Activated CD8-positive, alpha-beta T cell treated with anti-CD3 and anti-CD28 coated beads for 36 hours (primary cell): ENCODE measurements around the gene GLRX3. TPM values are rescaled to one million over a fixed set of nuclear protein-coding genes. Genes with fewer than 3 reads are reported as not detected.
"Not testable (repeated sequence)": the region's sequence is repeated elsewhere in the genome, so short reads cannot be mapped to it uniquely, and the experiment has no call there.

Source experiments
- ATAC-seq: fragments of 200-7000 bp; cut with Tn5 transposase; one replicate; pipeline ENCODE4 v1.10.0; 2021; ENCODE audit warnings: mild to moderate bottlenecking, moderate library complexity
- CTCF ChIA-PET: fragments of 350-600 bp; sonication (Branson Sonifier 250); formaldehyde crosslinking; loops from one replicate; lab custom pipeline; 2021; ENCODE audit warnings: antibody characterized with exemption; lab: Charles Lee
- POLR2A ChIA-PET: fragments of 350-600 bp; sonication (Branson Sonifier 250); formaldehyde crosslinking; loops from one replicate; lab custom pipeline; 2021; ENCODE audit warnings: antibody characterized with exemption; lab: Charles Lee
- DNase-seq: peaks from one replicate; pipeline ENCODE4 v3.0.0-alpha.2; 2020
- H3K27ac Mint-ChIP-seq: one replicate; pipeline ENCODE4 v1.8.0; 2021; ENCODE audit warnings: mild to moderate bottlenecking, mixed read lengths
- H3K27me3 Mint-ChIP-seq: one replicate; pipeline ENCODE4 v1.8.0; 2021; ENCODE audit warnings: mixed read lengths
- H3K36me3 Mint-ChIP-seq: one replicate; pipeline ENCODE4 v1.8.0; 2021; ENCODE audit warnings: low read depth, mixed read lengths
- H3K4me1 Mint-ChIP-seq: one replicate; pipeline ENCODE4 v1.8.0; 2021; ENCODE audit warnings: low read depth, mixed read lengths
- H3K4me3 Mint-ChIP-seq: one replicate; pipeline ENCODE4 v1.8.0; 2021; ENCODE audit warnings: mild to moderate bottlenecking, moderate library complexity, mixed read lengths
- H3K9me3 Mint-ChIP-seq: one replicate; pipeline ENCODE4 v1.8.0; 2021; ENCODE audit warnings: mixed read lengths
- CTCF ChIP-seq: fragments of 200-600 bp; IDR thresholded peaks from one replicate; pipeline ENCODE4 v1.8.0; 2022; ENCODE audit warnings: antibody characterized with exemption, mild to moderate bottlenecking
- intact Hi-C: fragments of 100-400 bp; cut with micrococcal nuclease; formaldehyde crosslinking; loops from one replicate; pipeline ENCODE4 v1.10.0; 2022
- total RNA-seq, 2 experiments: library from RNA; stranded (reverse); gene quantifications; one replicate each; pipeline ENCODE4 v1.2.3, GENCODE V29; 2021

Gene GLRX3
- total RNA-seq, 2 experiments from 2014 or later = 109 to 121 TPM

- POLR2A ChIA-PET = no interaction called here
- Mint-ChIP-seq H3K4me1 (no peaks in the 10 kb centered on the region), H3K27me3 (no peaks in the 10 kb centered on the region), H3K4me3 (no peak overlapping the region), H3K36me3 (no peaks in the 10 kb centered on the region), H3K27ac (no peak overlapping the region), H3K9me3 (no peaks in the 10 kb centered on the region)
- TF ChIP-seq CTCF = no peak
- intact Hi-C loops = no loop called here
- no peak for DNase-seq
- ATAC-seq = no peak
- CTCF ChIA-PET = no interaction called here
Observed at GRCh38 chr10:130201043-130201380, 64.8 kb downstream of the GLRX3 start.

- H3K9me3 Mint-ChIP-seq, CTCF ChIA-PET, DNase-seq, H3K4me1 Mint-ChIP-seq, ATAC-seq, intact Hi-C loops, H3K27ac Mint-ChIP-seq, H3K4me3 Mint-ChIP-seq, H3K27me3 Mint-ChIP-seq, H3K36me3 Mint-ChIP-seq: not testable (repeated sequence)
- POLR2A ChIA-PET = interaction anchor here (0.7 kb wide), 1 partner anchor 1857 kb away, joined by 4 read pairs; no protein-coding TSS in a partner anchor
Observed at GRCh38 chr10:130202150-130202549, 66.0 kb downstream of the GLRX3 start.

- ChIA-PET POLR2A (interaction anchor here (0.7 kb wide), 1 partner anchor 1858 kb away, joined by 4 read pairs; no protein-coding TSS in a partner anchor), CTCF (no interaction called here)
- Mint-ChIP-seq H3K27ac (no peak overlapping the region), H3K4me3 (no peak overlapping the region), H3K4me1 (no peaks in the 10 kb centered on the region), H3K27me3 (no peaks in the 10 kb centered on the region), H3K9me3 (no peaks in the 10 kb centered on the region), H3K36me3 (no peaks in the 10 kb centered on the region)
- DNase-seq = no peak
- ATAC-seq = no peak
- no peak for TF ChIP-seq CTCF
- intact Hi-C loops = no loop called here
Observed at GRCh38 chr10:130202984-130203621, 66.9 kb downstream of the GLRX3 start.

- no peak for DNase-seq
- TF ChIP-seq CTCF = no peak
- CTCF ChIA-PET = no interaction called here
- ATAC-seq = no peak
- intact Hi-C loops = no loop called here
- POLR2A ChIA-PET = no interaction called here
- Mint-ChIP-seq H3K4me1 (no peaks in the 10 kb centered on the region), H3K27ac (no peak overlapping the region), H3K9me3 (no peaks in the 10 kb centered on the region), H3K4me3 (no peak overlapping the region), H3K36me3 (no peaks in the 10 kb centered on the region), H3K27me3 (no peaks in the 10 kb centered on the region)
Observed at GRCh38 chr10:130203626-130204025, 67.4 kb downstream of the GLRX3 start.

- no peak for DNase-seq
- no peak for ATAC-seq
- Mint-ChIP-seq H3K4me3 (no peak overlapping the region), H3K27me3 (no peaks in the 10 kb centered on the region), H3K27ac (no peak overlapping the region), H3K9me3 (no peaks in the 10 kb centered on the region), H3K36me3 (no peaks in the 10 kb centered on the region), H3K4me1 (no peaks in the 10 kb centered on the region)
- ChIA-PET POLR2A (no interaction called here), CTCF (no interaction called here)
- no peak for TF ChIP-seq CTCF
- intact Hi-C loops = no loop called here
Observed at GRCh38 chr10:130206216-130206737, 70.1 kb downstream of the GLRX3 start.
